NB4 (cell line): ENCODE results near the gene KMT2C.
"Not testable (repeated sequence)": the region's sequence is repeated elsewhere in the genome, so short reads cannot be mapped to it uniquely, and the experiment has no call there.

Experiments used
- MYC ChIP-seq: IDR thresholded peaks from 2 replicates; pipeline ENCODE4 v1.6.1; 2011; ENCODE audit warnings: low read depth, low read length
- TF ChIP-seq, protein P1 (sequence below): IDR thresholded peaks from 2 replicates; pipeline ENCODE4 v1.6.1; 2011; ENCODE audit warnings: low read depth, low read length

DNA sequence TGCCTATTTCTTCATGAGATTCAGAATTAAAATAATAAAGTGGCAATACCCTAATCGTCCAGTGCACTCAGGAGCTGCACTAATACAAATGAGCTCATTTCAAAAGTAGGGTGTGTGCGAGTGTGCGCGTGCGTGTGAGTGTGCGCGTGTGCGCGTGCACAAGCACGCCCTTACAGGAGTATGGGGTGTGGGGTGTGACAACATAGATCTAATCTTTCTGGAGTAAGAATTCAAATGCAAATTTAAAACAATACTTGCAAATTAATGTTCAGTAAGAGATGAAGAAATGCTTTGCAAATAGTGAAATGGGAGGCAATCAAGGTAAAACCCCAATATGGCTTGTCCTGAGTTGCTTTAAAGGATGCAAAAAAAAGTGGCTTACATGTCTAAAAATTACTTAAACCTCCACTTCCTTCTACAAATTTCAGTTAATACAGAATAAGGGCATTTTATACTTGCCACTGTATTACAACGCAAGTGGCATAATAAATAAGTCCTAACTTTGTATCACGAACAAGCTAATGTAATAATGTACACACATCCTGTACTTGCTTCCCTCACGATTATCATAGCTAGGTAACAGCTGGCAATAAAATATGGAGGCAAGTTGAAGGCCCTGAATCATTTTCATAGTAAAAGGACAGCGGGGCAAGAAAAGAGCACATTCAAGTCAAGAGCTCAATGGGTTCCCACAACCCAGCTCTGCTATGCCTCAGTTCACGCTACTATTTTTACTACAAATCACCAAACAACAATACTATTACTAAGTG is 1.9 kb downstream of the KMT2C start:
- TF ChIP-seq, protein P1, sequence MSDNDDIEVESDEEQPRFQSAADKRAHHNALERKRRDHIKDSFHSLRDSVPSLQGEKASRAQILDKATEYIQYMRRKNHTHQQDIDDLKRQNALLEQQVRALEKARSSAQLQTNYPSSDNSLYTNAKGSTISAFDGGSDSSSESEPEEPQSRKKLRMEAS, result not testable (repeated sequence)
- not testable (repeated sequence) for TF ChIP-seq MYC
